HEK293T (cell line): Measurements from ENCODE around the gene IL24.

Experiments
- BHLHE40 ChIP-seq: fragments of 450-650 bp; IDR thresholded peaks from 2 replicates; pipeline ENCODE4 v1.6.1; 2016; ENCODE audit warnings: mild to moderate bottlenecking, moderate library complexity, borderline replicate concordance
- FOXK2 ChIP-seq: fragments of 450-650 bp; IDR thresholded peaks from 2 replicates; pipeline ENCODE4 v1.6.1; 2016; ENCODE audit warnings: mild to moderate bottlenecking
- HDGF ChIP-seq: fragments of 450-650 bp; IDR thresholded peaks from 2 replicates; pipeline ENCODE4 v1.6.1; 2017; ENCODE audit warnings: antibody characterized with exemption, borderline replicate concordance
- L3MBTL2 ChIP-seq: fragments of 450-650 bp; conservative IDR thresholded peaks from 2 replicates; pipeline ENCODE4 v1.6.1; 2016; ENCODE audit warnings: mild to moderate bottlenecking
- NFRKB ChIP-seq: fragments of 450-650 bp; IDR thresholded peaks from 2 replicates; pipeline ENCODE4 v1.6.1; 2016; ENCODE audit warnings: mild to moderate bottlenecking, moderate library complexity
- PKNOX1 ChIP-seq: fragments of 450-650 bp; IDR thresholded peaks from 2 replicates; pipeline ENCODE4 v1.6.1; 2016
- SP1 ChIP-seq: fragments of 450-650 bp; IDR thresholded peaks from 2 replicates; pipeline ENCODE4 v1.6.1; 2017

DNA sequence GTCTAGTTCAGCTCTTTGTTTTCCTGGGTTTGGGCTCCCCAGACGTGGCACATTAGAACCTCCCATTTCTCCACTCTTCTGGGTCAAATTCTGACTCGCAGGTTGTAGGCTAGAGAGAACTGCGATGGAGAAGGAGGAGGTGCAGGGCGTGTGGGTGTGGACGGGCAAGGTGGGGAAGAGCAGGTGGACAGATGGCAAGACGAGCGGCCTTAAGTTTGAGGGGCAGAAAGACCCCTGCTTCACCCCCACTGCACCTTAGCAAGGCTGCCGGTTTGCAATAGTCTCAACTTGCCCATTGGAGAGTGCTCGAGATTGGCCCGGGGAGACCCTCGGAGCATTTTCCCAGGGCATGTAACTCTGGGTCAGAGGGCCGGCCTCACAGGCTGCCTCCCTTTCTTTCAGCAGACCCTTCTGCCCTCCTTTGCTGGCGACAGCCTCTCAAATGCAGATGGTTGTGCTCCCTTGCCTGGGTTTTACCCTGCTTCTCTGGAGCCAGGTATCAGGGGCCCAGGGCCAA is 1.7 kb downstream of the IL24 start:
- TF ChIP-seq PKNOX1 (no peak), BHLHE40 (no peak), FOXK2 (no peak), SP1 (no peak), HDGF (no peak), NFRKB (no peak), L3MBTL2 (no peak)
